GM18517 (cell line): Measurements from ENCODE around the gene TMEM182.

Experiments used
- ATAC-seq: cut with Tn5 transposase; IDR thresholded peaks from one replicate; pipeline ENCODE4 v1.9.1; 2021; ENCODE audit warnings: mild to moderate bottlenecking, moderate library complexity; ENCODE audit not compliant: unreplicated experiment

Gene TMEM182

DNA sequence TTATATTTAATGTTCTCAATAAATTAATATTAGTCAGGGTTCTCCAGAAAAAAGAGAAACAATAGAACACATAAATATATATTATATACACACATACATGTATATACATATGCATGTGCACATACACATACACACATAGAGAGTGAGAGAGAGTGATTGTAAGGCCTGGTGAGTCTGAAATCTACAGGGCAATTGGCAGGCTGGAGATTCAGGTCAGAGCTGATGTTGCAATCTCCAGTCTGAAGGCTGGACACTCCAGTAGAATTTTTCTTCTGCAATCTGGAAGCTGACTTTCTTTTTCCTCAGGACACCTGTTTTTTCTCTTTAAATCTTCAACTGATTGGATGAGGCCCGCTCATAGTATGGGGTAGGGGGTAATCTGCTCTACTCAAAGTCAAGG lies 3.2 kb downstream of the TMEM182 start:
- no peak for ATAC-seq

DNA sequence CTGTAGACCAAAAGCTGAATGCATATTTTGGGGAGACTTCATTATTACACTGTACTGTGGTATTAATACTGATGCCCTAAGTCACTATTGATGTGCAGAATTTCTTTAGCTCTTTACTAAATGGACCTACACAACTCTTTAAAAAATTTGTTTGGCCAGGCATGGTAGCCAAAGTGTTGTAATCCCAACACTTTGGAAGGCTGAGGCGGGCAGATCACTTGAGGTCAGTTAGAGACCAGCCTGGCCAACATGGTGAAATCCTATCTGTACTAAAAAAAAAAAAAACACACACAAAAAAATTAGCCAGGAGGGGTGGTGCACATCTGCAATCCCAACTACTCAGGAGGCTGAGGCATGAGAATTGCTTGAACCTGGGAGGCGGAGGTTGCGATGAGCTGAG lies 6.4 kb downstream of the TMEM182 start:
- ATAC-seq: no peak

DNA sequence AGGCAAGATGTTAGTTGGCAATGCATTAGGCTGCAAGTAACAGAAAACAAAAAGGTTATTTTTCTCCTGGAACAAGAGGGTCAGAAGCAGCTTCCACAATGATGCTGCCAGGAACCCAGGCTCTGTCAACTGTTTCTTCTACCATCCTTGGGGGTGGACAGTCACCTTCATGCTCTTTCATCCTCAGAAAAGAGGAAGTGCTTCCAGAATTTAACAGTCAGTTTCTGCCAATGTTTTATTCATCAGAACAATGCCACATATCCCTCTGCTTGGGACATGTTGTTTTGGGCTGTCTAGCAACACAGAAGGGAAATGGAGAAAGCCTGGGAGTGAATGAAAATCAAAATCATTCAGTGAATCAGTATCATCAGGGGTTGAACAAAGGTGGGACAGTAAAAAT lies 7.1 kb downstream of the TMEM182 start:
- no peak for ATAC-seq

DNA sequence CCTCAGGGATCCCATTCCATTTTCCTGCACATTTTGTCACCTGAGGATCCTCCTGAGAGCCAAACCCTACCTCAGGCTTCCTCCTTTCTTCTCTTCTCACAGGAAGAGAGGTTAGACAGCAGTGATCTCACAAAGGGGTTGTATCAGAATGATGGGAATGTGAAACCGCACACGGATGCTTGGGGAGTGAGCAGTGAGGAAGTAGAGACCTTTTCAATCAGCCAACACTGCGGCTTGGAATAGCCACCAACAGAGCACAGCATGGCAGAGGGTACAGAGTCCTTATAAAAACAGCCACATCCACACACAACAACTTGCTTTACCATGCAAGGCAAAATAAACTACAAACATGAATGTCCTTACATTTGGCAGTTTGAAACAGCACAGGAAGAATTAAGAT lies 8.7 kb downstream of the TMEM182 start:
- no peak for ATAC-seq

DNA sequence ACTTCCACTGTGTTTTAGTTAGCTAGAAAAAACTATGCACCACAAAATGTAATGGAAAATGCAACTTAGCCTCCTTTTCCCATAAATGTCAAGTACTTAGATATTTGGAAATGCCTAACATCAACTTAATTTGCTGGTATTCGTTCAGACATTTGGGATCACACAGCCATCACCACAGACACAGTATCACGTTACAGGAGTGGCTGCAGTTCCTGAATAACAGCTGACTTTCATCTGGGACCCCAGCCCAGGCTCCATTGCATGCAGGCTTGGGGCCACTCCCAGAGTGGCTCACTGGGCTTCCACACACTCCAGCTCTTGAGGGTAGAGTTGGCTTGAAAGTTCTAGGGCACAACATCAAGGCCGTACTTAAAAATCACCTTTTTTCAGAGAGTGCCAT lies 9.3 kb downstream of the TMEM182 start:
- ATAC-seq: no peak

DNA sequence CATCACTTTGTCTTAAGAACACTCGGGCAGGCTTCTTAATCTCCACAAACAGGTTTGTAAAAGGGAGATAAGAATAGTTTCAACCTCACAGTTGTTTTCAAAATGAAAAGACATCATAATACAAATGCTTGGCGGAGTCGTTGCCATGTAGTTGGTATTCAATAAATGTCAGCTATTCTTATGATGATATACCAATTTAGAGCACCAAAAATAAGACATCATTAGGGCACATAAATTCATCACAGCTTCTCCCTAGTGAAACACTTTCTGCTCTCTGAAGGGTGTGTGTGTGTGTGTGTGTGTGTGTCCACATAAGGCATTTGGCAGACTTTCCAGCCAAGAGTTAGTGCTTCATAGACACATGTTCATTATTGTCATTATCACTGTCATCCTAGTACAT lies 10.8 kb downstream of the TMEM182 start:
- no peak for ATAC-seq

DNA sequence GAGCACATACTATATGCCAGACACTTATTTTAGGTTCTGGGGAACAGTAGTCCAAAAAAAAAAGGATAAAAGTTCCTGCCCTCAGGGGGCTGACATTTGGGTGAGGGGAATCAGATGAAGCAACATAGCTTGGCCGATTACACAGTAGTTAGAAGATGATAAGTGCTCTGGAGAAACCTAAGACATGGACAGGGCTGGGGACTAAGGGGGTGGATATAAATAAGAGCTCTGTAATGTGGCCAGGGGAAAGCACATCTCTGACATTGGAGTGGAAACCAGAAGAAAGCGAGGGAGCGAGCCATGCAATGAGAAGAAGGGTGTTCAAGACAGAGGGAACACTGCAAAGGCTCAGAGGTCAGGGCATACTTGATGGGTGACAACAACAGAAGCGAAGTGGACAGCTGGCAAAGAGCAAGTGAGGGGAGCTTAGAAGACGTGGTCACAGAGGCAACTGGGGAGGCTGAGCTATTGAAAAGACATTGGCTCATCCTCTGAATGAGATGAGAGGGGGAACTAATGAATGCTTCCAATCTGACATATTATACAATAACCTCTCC lies 11.4 kb downstream of the TMEM182 start:
- no peak for ATAC-seq

DNA sequence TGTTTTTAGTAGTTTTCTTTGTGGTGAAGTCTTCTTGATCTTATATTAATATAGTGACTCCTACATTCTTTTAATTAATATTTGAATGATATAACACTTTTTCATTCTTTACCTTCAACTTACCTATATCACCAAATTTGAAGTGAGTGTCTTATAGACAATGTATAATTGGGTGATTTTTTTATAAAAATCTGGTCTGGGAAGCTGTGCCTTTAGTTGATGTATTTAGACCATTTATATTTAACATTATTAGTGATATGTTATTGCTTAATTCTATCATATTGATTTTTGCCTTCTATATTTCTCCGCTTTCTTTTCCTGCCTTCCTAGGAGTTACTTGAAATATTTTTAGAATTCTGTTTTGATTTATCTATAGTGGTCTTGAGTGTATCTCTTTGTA lies 16.4 kb downstream of the TMEM182 start:
- ATAC-seq: no peak

DNA sequence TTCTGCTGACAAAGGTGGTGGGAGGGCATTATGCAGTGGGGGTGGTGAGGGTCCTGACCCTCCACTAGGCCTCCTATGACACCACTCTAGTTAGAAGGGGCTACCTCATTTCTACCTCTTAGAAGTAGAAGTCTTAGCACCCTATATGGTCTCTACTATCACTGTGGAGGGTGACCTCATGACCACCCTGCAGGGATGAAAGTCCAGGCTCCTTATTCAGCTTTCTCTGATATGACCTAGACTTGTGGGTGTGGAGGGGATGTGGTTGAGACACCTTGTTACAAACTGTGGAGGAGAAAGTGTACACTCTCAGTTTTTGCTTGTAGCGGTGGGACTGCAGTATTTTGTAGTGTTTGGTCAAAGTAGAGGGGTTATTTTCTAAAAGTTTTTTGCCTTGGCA lies 18.6 kb downstream of the TMEM182 start:
- no peak for ATAC-seq

DNA sequence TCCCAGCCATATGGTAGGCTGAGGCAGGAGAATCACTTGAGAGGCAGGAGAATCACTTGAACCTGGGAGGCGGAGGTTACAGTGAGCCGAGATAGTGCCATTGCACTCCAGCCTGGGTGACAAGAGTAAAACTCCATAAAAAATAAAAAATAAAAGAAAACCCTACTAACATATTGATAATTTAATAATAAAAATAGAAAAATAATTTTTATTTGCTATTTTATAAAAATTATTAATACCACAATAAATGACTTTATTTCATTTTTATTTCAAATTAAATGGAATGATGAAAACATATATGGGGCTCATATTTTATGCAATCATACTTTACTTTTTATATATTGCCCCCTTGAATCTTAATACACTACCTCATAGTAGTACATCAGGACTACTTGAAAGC lies 20.4 kb downstream of the TMEM182 start:
- no peak for ATAC-seq

DNA sequence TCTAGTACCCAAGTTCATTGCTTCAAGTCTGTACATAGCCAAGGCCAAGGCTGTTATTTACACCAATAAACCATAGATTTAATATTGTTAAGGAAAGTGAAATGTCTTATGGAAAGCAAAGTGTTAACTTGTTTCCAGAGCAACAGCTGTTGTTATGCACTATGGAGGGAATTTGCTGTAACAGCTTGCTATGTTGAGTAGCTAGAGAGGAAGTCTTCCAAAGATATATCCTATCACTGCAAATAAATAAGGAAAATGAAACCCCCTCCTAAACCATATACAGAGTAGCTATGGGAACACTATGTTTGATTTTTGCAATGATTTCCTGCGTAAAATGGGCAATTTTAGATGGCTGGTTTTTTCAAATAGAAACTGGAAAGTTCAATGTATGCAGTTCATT lies 21.1 kb downstream of the TMEM182 start:
- no peak for ATAC-seq

DNA sequence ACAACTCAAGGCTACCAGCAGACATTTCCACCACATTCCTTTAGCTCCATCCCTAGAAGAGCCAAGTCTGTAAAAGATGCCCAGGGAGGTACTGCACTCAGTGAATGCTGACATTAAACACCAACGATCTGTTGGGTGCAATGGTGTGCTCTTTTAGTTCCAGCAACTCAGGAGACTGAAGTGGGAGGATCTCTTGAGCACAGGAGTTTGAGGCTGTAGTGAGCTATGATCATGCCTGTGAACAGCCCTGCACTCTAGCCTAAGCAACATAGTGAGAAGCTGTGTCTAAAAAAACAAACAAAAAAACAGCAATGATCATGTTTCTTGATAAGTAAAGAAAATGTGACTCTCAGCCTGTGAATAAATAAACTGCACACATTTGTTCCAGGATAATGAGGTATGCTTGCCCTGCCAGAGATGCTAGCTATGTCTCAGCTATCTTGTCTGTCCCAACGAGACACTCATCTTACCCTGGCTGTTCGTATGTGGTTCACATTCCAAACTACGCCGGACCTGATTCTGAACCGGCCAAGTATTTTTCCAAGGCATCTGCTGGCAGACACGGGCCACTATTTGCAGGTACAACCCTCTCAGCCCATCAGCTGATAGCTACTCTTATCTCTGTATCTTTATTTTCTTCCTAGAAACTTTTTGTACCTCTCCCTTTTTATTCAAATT lies 21.8 kb downstream of the TMEM182 start:
- no peak for ATAC-seq

DNA sequence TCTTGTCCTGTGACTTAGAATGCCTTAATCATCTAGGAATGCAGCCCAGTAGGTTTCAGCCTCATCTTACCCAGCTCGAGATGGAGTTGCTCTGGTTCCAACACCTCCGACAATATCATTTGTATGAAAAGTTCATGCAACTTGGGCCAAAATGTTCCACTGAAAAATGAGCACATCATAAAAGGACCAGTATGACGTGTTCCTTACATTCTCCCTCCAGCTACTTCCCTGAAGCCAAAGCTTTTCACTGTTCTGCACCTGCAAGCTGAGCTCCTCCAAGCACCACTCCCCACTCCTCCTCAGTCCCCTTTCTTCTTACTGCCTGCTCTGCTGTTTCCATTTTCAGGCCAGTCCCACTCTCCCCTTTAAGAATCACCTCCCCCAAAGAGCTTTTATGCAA lies 23.1 kb downstream of the TMEM182 start:
- ATAC-seq: no peak

DNA sequence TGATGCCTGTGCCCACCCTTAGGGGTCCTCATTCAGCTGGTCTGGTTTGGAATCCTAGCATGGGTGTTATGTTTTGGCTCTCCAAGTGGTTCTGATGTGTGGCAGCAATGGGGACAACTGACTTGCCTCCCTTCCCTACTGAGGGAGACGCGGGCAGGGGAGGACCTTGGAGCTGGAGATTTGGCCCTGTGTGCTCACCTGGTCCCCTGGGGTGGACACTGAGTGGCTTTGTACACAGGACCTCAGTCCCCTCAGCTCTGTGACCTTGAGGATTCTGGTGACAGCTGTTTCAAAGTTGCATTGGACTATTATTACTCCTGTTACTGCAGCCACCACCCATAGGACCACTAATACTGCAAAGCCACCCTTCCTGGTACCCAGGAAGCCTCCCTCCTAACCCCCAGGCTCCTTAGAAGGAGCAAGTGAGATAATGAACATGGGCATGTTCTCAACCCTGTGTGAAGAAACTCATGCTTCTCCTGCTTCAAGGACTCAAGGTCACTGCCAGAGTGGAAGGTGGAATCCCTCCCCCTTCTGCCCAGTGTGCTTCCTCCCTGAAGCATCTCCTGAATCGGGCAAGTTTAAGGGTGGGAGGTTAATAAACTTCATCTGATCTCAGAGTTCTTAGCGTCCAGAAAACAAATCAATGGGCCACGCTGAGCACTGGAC lies 26.5 kb downstream of the TMEM182 start:
- no peak for ATAC-seq

DNA sequence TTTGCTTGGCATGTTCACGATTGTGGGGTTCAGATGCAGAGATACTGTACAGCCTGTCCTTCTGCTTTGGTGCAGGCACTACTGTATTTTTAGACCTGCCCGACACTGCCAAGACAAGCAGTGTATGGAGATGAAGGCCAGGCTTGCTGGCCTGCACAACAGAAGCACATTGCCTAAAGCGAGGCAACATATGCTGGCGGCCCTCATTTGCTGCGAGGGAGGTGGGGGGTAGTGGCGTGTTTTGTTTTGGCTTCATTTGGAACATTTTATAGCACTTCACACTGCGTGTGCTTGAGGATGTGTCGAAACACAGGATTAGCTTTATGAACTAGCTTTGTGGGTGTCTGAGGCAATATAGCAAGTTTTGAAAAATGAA lies 27.0 kb downstream of the TMEM182 start:
- no peak for ATAC-seq

DNA sequence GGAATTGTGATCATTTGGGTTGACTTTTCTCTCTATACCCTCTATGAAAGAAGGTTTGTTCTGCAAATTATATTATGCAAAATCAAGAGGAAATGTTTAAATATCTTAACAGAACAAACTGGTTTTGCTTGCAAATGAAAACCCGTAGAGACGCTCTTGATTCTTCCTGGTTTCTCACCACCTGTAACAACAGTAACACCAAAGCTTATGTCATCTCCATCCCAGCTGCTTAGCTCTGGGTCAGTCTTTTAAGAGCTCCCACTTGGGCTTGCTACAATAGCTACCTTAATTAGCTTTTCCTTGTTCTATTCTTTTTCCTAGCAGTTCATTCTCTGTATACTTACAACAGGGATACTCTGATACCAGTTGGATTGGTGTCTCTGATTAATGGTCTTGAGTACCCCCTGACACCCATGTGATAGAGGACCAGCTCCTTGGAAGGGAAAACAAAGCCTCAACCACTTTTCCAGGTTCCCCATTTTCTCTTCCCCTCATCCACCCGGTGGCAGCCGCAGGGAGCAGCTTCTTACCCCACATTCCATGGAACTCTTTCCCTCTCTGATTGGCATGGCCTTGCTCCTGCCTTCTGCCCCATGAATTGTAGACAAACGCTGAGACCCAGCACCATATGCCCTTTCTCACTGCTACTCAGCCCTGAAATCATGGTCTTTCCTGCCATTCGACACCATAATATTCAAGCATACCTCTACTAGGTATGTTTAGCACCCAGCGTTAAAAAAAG lies 27.7 kb downstream of the TMEM182 start:
- no peak for ATAC-seq

DNA sequence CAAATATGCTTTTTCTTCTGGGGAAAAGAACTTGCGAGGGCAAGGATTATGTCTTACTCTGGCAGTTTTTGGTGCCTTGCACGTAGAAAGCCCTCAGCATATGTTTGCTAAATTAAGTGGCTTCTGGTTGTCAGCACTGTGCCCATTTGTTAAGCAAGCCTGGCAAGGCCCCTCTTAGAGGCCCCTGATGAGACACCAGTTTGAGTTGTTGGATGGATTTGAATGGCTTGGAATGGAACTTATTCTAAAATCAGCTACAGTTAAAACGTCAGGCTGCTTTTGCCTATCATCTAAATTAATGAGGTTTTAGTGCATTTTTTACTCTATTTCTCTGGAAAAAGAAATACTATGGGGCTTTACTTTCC lies 28.2 kb downstream of the TMEM182 start:
- no peak for ATAC-seq

DNA sequence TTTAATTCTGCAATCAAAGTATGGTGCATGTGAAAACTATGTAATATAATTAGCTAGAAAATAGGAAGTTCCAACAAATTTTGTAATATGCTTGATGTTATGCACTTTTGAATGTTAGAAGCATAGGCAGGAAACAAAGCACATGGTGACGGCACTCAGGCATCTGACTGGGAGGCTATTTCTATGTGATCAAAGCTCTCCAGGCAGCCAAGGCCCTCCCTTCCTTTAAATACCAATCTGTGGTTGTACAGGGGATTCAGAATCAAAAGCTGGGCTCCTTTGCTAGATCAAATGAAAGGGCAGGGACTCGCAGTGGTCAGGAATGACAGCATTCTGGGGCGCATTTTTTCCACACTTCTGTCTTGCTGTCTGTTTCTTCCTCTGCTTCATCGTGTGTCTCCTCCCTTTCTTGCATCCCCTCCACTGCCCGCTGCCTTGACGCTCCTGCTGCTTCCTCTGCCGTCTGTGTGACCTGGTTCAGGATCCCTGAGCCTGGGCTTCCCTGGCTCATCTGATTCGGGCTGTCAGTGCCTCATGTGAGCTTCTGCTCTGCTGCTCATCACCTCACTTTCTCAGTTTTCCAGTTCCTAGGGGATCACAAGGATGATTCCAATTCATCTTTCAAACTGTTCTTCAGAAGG lies 30.9 kb downstream of the TMEM182 start:
- ATAC-seq: no peak

DNA sequence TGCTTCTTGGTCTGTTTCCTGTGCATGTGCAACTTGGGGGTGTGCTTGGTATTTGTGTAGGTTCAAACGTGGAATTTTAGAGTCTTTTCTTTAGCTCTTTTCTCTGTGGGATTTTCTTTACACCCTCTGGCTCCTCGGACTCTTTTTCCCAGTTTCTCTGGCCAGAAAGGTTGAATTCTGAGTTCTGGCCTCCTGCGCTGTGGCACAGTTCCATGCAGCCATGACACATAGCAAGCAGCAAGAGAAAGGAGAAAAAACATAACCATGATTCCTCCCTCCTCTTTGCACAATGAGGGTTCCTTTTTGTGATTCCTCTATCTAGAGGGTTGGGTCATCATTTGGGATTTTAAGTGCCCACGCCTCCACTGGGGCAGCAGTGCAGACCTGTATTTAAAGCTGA lies 33.8 kb downstream of the TMEM182 start:
- ATAC-seq: no peak

DNA sequence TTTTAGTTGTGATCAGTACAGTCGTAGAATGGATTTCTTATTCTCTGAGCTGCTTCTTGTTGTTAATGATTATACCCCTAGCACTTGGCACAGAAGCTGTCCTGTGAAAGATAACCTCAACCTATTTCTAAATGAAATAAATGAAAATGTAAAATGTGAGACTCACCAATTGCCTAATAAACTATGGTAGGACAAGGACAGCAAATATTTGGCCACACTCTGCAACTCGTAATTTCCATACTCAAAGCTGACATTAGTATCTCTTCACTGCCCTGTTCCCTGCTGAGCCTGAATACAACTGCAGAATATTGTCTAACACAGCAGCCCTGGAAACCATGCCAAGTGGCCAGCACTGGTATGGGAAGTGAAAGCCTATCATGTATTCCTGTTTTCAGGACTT lies 34.5 kb downstream of the TMEM182 start:
- ATAC-seq: no peak

DNA sequence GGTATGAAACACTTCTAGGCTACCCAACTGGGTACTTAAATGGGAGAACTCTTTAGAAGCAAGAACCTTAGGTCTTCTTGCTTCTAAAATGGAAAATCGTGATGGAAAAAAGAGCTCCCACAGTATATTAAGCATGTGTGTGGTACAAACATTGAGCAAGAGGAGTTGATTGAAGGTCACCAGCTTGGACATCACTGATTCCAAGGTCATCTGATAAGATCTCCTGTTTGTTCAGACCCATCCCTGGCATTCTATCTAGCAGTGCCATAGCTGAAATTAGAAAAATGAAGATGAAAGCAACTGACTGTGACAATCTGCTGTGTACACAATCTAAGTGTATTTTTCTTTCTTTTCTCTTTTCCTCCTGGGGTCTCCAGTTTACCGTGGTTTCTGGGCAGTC lies 35.7 kb downstream of the TMEM182 start:
- no peak for ATAC-seq

DNA sequence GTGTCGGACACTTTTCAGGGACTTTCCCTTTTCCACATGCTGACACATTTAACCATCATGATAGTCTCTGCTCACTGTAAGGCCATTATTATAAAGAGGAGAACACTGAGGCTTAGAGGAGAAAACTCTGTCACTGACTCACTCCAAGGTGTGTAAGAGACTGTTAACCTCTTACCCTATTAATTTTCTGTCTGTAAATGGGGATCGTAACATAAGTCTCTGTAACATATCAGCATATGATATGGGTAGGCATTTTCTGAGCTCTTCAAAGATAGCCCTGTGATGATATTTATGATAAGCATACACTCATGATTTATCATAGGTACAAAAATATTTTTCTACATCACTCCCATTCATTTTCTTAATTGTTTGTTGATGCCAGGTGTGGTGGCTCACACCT lies 36.4 kb downstream of the TMEM182 start:
- ATAC-seq: no peak
